ENCODE data around the gene DNAJC15.

- TF ChIP-seq CTCF (conservative IDR thresholded peaks at IDR 0.05; ENCODE audit: low read length) (no peak), EZH2phosphoT487 (IDR thresholded peaks at IDR 0.05; ENCODE audit: borderline replicate concordance, low read depth, low read length) (no peak)
These were observed 104.4 kb downstream of the DNAJC15 start for GRCh38 chr13:43127827-43128226.
